HL-60 (cell line): Measurements from ENCODE around the gene OR2A42.
"Not testable (repeated sequence)": the region's sequence is repeated elsewhere in the genome, so short reads cannot be mapped to it uniquely, and the experiment has no call there.

ENCODE experiments used
- GABPA ChIP-seq: IDR thresholded peaks from 2 replicates; pipeline ENCODE4 v1.6.1; 2012; ENCODE audit warnings: low read depth
- POLR2AphosphoS5 ChIP-seq: IDR thresholded peaks from 2 replicates; pipeline ENCODE4 v1.6.1; 2012; ENCODE audit warnings: low read depth
- SPI1 ChIP-seq: IDR thresholded peaks from 2 replicates; pipeline ENCODE4 v1.6.1; 2012; ENCODE audit warnings: low read depth, mild to moderate bottlenecking, borderline replicate concordance
- TF ChIP-seq, protein P1 (sequence below): IDR thresholded peaks from one replicate; pipeline ENCODE4 v1.5.1; 2011; ENCODE audit warnings: low read length, control low read depth, inconsistent platforms; ENCODE audit not compliant: insufficient read depth

DNA sequence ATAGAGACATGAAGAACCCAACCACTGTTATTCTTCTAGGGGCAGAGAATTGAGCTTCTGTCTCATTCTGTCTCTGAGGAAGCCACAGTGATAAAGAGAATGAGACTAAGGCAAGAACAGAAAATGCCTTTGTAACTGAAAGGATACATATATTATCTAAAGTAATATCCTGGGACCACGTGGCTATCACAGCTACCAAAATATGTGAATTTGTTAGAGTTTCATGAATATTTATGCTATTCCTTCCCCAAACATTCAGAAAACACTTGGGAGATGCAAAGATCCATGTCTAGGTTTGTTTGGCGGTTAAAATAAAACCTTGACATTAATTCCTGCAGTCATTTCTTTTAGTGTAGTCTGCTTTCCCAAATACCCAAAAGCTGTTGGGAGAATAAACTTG is 22.7 kb upstream of the OR2A42 start:
- TF ChIP-seq, protein P1, sequence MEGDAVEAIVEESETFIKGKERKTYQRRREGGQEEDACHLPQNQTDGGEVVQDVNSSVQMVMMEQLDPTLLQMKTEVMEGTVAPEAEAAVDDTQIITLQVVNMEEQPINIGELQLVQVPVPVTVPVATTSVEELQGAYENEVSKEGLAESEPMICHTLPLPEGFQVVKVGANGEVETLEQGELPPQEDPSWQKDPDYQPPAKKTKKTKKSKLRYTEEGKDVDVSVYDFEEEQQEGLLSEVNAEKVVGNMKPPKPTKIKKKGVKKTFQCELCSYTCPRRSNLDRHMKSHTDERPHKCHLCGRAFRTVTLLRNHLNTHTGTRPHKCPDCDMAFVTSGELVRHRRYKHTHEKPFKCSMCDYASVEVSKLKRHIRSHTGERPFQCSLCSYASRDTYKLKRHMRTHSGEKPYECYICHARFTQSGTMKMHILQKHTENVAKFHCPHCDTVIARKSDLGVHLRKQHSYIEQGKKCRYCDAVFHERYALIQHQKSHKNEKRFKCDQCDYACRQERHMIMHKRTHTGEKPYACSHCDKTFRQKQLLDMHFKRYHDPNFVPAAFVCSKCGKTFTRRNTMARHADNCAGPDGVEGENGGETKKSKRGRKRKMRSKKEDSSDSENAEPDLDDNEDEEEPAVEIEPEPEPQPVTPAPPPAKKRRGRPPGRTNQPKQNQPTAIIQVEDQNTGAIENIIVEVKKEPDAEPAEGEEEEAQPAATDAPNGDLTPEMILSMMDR: not testable (repeated sequence)
- not testable (repeated sequence) for TF ChIP-seq POLR2AphosphoS5, SPI1, GABPA
